DND-41 (cell line): Measurements from ENCODE around the gene ZCCHC24.

Source experiments
- ATAC-seq: fragments of 200-7000 bp; cut with Tn5 transposase; 3 replicates; pipeline ENCODE4 v1.9.1; 2021; ENCODE audit warnings: low read depth; ENCODE audit not compliant: insufficient read depth
- DNase-seq: peaks from one replicate; pipeline ENCODE4 v3.0.0-alpha.2; 2020
- H2AFZ ChIP-seq: 2 replicates; pipeline ENCODE4 v1.6.0; 2012; ENCODE audit warnings: low read depth, low read length
- H3K27ac ChIP-seq: 2 replicates; pipeline ENCODE4 v1.5.1; 2012; ENCODE audit warnings: low read length, inconsistent platforms
- H3K27me3 ChIP-seq: fragments of 200-600 bp; sonication (generic); 2 replicates; pipeline ENCODE4 v1.6.0; 2012; ENCODE audit warnings: low read length, mild to moderate bottlenecking, inconsistent platforms; ENCODE audit not compliant: insufficient read depth, poor library complexity
- H3K36me3 ChIP-seq: 2 replicates; pipeline ENCODE4 v1.5.1; 2012; ENCODE audit warnings: low read length, inconsistent platforms; ENCODE audit not compliant: insufficient read depth
- H3K4me1 ChIP-seq: 2 replicates; pipeline ENCODE4 v1.5.1; 2012; ENCODE audit warnings: mild to moderate bottlenecking, low read length; ENCODE audit not compliant: insufficient read depth
- H3K4me2 ChIP-seq: 2 replicates; pipeline ENCODE4 v1.6.0; 2012; ENCODE audit warnings: mild to moderate bottlenecking, moderate library complexity, low read length, inconsistent platforms; ENCODE audit not compliant: insufficient read depth
- H3K4me3 ChIP-seq, 2 experiments: fragments of 200-600 bp in 1 of 2; shearing (Covaris generic) in 1 of 2; 2 replicates each; pipeline ENCODE4 v1.5.1; 2012 to 2016; ENCODE audit warnings: inconsistent platforms in 2 of 2, low read length in 2 of 2, mild to moderate bottlenecking in 2 of 2, low read depth in 1 of 2, moderate library complexity in 1 of 2
- H3K79me2 ChIP-seq: 2 replicates; pipeline ENCODE4 v1.6.0; 2012; ENCODE audit warnings: low read length, inconsistent platforms; ENCODE audit not compliant: insufficient read depth
- H3K9ac ChIP-seq: 2 replicates; pipeline ENCODE4 v1.6.0; 2012; ENCODE audit warnings: low read depth, mild to moderate bottlenecking, inconsistent platforms, low read length, moderate library complexity
- H3K9me3 ChIP-seq: 2 replicates; pipeline ENCODE4 v1.5.1; 2012; ENCODE audit warnings: low read length, moderate library complexity, mild to moderate bottlenecking, inconsistent platforms; ENCODE audit not compliant: insufficient read depth, severe bottlenecking
- H4K20me1 ChIP-seq: 2 replicates; pipeline ENCODE4 v1.6.0; 2012; ENCODE audit warnings: low read length; ENCODE audit not compliant: insufficient read depth
- CTCF ChIP-seq: IDR thresholded peaks from 2 replicates; pipeline ENCODE4 v1.5.1; 2012; ENCODE audit warnings: borderline replicate concordance, low read length, moderate library complexity, mild to moderate bottlenecking; ENCODE audit not compliant: poor library complexity, severe bottlenecking; ENCODE audit errors: extremely low read depth
- EZH2 ChIP-seq: IDR thresholded peaks from 3 replicates; pipeline ENCODE4 v1.6.1; 2012; ENCODE audit warnings: borderline replicate concordance, low read depth, mild to moderate bottlenecking, moderate library complexity, low read length, inconsistent platforms; ENCODE audit not compliant: severe bottlenecking

The ZCCHC24 gene

GRCh38 chr10:79468841-79469585, 23.6 kb upstream of the ZCCHC24 start:
- Histone ChIP-seq H3K4me1 (no peaks in the 10 kb centered on the region), H3K27ac (no peak overlapping the region), H4K20me1 (no peaks in the 10 kb centered on the region), H3K4me3 (no peak overlapping the region), H3K9me3 (no peaks in the 10 kb centered on the region), H2AFZ (no peak overlapping the region), H3K4me2 (no peak overlapping the region), H3K27me3 (peaks cover 17% of the 10 kb centered on the region), H3K9ac (no peak overlapping the region), H3K36me3 (no peaks in the 10 kb centered on the region), H3K79me2 (no peaks in the 10 kb centered on the region)
- DNase-seq (no peak), ATAC-seq (no peak)
- no peak for TF ChIP-seq EZH2
- TF ChIP-seq CTCF: no peak

- H2AFZ ChIP-seq: no peak overlapping the region
- no peak overlapping the region for H3K27ac ChIP-seq
- H3K4me1 ChIP-seq: no peaks in the 10 kb centered on the region
- H3K4me3 ChIP-seq: no peak overlapping the region
- ATAC-seq (no peak), DNase-seq (no peak)
- no peaks in the 10 kb centered on the region for H3K9me3 ChIP-seq
- no peaks in the 10 kb centered on the region for H3K36me3 ChIP-seq
- TF ChIP-seq CTCF (no peak), EZH2 (no peak)
- peaks cover 13% of the 10 kb centered on the region for H3K27me3 ChIP-seq
- no peaks in the 10 kb centered on the region for H4K20me1 ChIP-seq
- no peaks in the 10 kb centered on the region for H3K79me2 ChIP-seq
- H3K4me2 ChIP-seq: no peak overlapping the region
- H3K9ac ChIP-seq: no peak overlapping the region
Observed at GRCh38 chr10:79468015-79468560, 22.7 kb upstream of the ZCCHC24 start.

GRCh38 chr10:79465341-79465740, 19.9 kb upstream of the ZCCHC24 start:
- DNase-seq (no peak), ATAC-seq (no peak)
- H2AFZ ChIP-seq: no peak overlapping the region
- no peaks in the 10 kb centered on the region for H3K4me1 ChIP-seq
- no peaks in the 10 kb centered on the region for H3K36me3 ChIP-seq
- no peak overlapping the region for H3K4me2 ChIP-seq
- H3K27me3 ChIP-seq: peaks cover 15% of the 10 kb centered on the region
- no peak overlapping the region for H3K9ac ChIP-seq
- TF ChIP-seq CTCF (no peak), EZH2 (no peak)
- H4K20me1 ChIP-seq: no peaks in the 10 kb centered on the region; the same call in 1 of the 2 replicates
- H3K79me2 ChIP-seq: no peaks in the 10 kb centered on the region
- H3K4me3 ChIP-seq: no peak overlapping the region
- H3K27ac ChIP-seq: no peak overlapping the region
- no peaks in the 10 kb centered on the region for H3K9me3 ChIP-seq
